ENCODE data around the gene TRIM41.

- TF ChIP-seq THAP7 (CRISPR knock-in tag; IDR thresholded peaks at IDR 0.05) (no peak), ZNF274 (IDR thresholded peaks at IDR 0.05; ENCODE audit: borderline replicate concordance, low read depth, low read length) (no peak), POLR2A (conservative IDR thresholded peaks at IDR 0.05) (no peak), PCBP2 (IDR thresholded peaks at IDR 0.05; ENCODE audit: low read depth, low read length, poor library complexity, severe bottlenecking) (no peak), CREB3L1 (IDR thresholded peaks at IDR 0.05; ENCODE audit: borderline replicate concordance, low read depth) (no peak)
Observed at GRCh38 chr5:181283347-181283746, 60.3 kb downstream of the TRIM41 start.

All from K562 (cell line).